ENCODE data around the gene PCGF1. TPM values are rescaled to one million over a fixed set of nuclear protein-coding genes. Genes with fewer than 3 reads are reported as not detected.
A peak's percentile ranks its signal among the peaks of the same experiment; 100 is the strongest.

The PCGF1 gene
- total and polyA plus RNA-seq, 2 of the 8 experiments (the other 6 are each of a cell fraction or from before 2014, with no cell fraction given) = 10.0 to 23.7 TPM

DNA sequence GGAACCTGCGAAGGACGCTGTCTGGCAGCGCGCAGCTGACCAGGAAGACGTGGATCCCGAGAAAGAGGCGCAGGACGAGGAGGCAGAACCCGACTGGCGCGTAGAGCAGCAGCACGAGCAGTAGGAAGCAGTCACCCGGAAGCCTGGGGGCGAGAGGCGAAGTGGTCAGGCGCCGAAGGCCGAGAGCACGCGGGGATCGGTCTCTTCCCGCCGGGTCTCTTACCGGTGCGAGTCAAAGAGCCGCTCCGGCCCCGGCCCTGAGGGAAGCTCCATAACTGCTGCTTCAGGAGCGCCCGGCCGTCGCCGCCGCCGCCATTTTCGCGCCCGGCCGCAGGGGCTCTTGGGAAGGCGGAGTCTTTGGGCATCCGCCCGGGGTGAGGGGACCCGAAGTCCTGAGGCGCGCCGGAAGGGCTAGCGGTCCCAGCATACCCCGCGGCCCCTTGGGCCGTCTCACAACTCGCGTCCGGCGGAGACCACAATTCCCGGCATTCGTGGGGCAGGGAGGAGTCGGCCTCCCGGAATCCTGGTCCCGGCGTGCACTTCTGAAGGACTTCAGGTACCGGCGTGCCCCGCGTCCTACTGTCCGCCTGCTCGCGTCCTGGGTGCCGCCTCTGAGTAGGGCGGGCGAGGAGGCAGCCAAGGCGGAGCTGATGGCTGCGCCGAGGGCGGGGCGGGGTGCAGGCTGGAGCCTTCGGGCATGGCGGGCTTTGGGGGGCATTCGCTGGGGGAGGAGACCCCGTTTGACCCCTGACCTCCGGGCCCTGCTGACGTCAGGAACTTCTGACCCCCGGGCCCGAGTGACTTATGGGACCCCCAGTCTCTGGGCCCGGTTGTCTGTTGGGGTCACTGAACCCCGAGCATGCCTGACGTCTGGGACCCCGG, 22.1 kb upstream of the PCGF1 start, which contains the start of the genes AUP1 and HTRA2:
TSS of gene AUP1 (minus strand) at position 350 of the 882 bp plus-strand sequence. CDS start at position 273, 77 bp downstream.
TSS of gene HTRA2 (plus strand) at position 577 of the 882 bp plus-strand sequence. CDS start at position 651, 74 bp downstream.
- H3K14ac ChIP-seq (ENCODE audit: insufficient read length) = no peak within 1 kb of the TSS
- peak within 1 kb of the TSS; percentile 93; the same call in 1 of the 2 replicates for H2AFZ ChIP-seq (ENCODE audit: low read length)
- H3K23me2 ChIP-seq (ENCODE audit: low read depth, low read length) = peaks cover 9% of the 10 kb centered on the region; the same call in 1 of the 2 replicates
- peak within 1 kb of the TSS; percentile 81 for H4K5ac ChIP-seq (ENCODE audit: insufficient read length, low read depth, low read length)
- peak within 1 kb of the TSS; percentile 89 to 95 (median 94) for H3K9ac ChIP-seq (replicated peaks in 1 of 4; ENCODE audit: extremely low read depth in 1 of 4, low read depth in 3 of 4, low read length in 3 of 4)
- no peak within 1 kb of the TSS for H3K23ac ChIP-seq (ENCODE audit: insufficient read length)
- peak within 1 kb of the TSS; percentile 85; the same call in 1 of the 2 replicates for H3K18ac ChIP-seq (ENCODE audit: extremely low read depth, low read length)
- no peak within 1 kb of the TSS; the same call in 1 of the 2 replicates for H2BK12ac ChIP-seq (ENCODE audit: low read depth, low read length)
- ChIA-PET CTCF (ENCODE audit: partially characterized antibody) (interaction anchor here (0.9 to 7.0 kb wide), 9 partner anchors 9 to 62 kb away, joined by 3 to 53 read pairs (median 4); partner anchors contain the start of genes CCDC142, MRPL53 and TTC31), POLR2A (ENCODE audit: partially characterized antibody) (interaction anchor here (0.8 to 5.9 kb wide), 21 partner anchors 9 to 102 kb away, joined by 3 to 73 read pairs (median 9); partner anchors contain the start of genes CCDC142, LBX2, LOXL3 and MRPL53)
- WGBS, 2 experiments (ENCODE audit: extremely low coverage in 1 of 2, insufficient coverage in 1 of 2, insufficient read length in 1 of 2, insufficient replicate concordance in 2 of 2, low coverage in 1 of 2, low lambda C conversion rate in 2 of 2, missing lambda C conversion rate in 1 of 2) = 1% methylated on average over 69 of the region's 87 CpGs; no CpG with 5 or more reads in 1 of the 2 experiments
- peak within 1 kb of the TSS; percentile 85 to 99 (median 92) for H3K4me3 ChIP-seq (ENCODE audit: extremely low read depth in 1 of 4, insufficient read depth in 2 of 4, low read depth in 3 of 4, low read length in 4 of 4)
- peak within 1 kb of the TSS; percentile 84 to 94 for H3K4me2 ChIP-seq (ENCODE audit: insufficient read depth in 1 of 2, low read depth in 2 of 2, low read length in 2 of 2)
- H3K4me1 ChIP-seq (replicated peaks in 1 of 4; ENCODE audit: control insufficient read depth in 3 of 4, insufficient read depth in 4 of 4, low read length in 3 of 4) = peaks cover 4 to 13% (median 6%) of the 10 kb centered on the region in 4 experiments; a peak in 6 of 7 replicates
- peak within 1 kb of the TSS; percentile 63; the same call in 1 of the 2 replicates for H2BK15ac ChIP-seq (ENCODE audit: low read length)
- H2BK5ac ChIP-seq (ENCODE audit: low read depth, low read length) = peak within 1 kb of the TSS; percentile 94
- peak within 1 kb of the TSS; percentile 90 for H3K27ac ChIP-seq (ENCODE audit: low read depth, low read length)
- H3K4ac ChIP-seq (replicated peaks; ENCODE audit: insufficient read length, low read depth, low read length) = peak within 1 kb of the TSS; percentile 87
- H3K9me3 ChIP-seq (ENCODE audit: insufficient read depth in 2 of 2, low read depth in 1 of 2, low read length in 1 of 2) = no peaks in the 10 kb centered on the region
- peak within 1 kb of the TSS; percentile 97 for H4K8ac ChIP-seq (ENCODE audit: extremely low read depth, insufficient read depth, low read length)
- peaks cover 10% of the 10 kb centered on the region for H3K79me1 ChIP-seq (ENCODE audit: low read depth, low read length)
- peak within 1 kb of the TSS; percentile 48 for H4K91ac ChIP-seq (replicated peaks; ENCODE audit: insufficient read length, low read length)
- no peak for FAIRE-seq
- H2BK120ac ChIP-seq (replicated peaks; ENCODE audit: low read depth, low read length) = no peak within 1 kb of the TSS
- H3K79me2 ChIP-seq (ENCODE audit: control insufficient read depth in 1 of 2, insufficient read depth in 2 of 2, low read length in 2 of 2) = peaks cover 0 to 18% of the 10 kb centered on the region in 2 experiments; a peak in 2 of 4 replicates
- no peak within 1 kb of the TSS for H2BK20ac ChIP-seq (ENCODE audit: low read length)
- H3K27me3 ChIP-seq (replicated peaks in 1 of 4; ENCODE audit: control insufficient read depth in 3 of 4, extremely low read depth in 1 of 4, insufficient read depth in 3 of 4, low read length in 3 of 4) = no peaks in the 10 kb centered on the region; a peak in 1 of 7 replicates
- peak; percentile 94 to 95 for DNase-seq (ENCODE audit: low read depth in 1 of 2, low spot score in 2 of 2)
- H3K56ac ChIP-seq (replicated peaks; ENCODE audit: insufficient read length, low read depth, low read length) = peak within 1 kb of the TSS; percentile 75
- peak within 1 kb of the TSS; percentile 61; the same call in 1 of the 2 replicates for H2AK5ac ChIP-seq (ENCODE audit: low read depth, low read length)
- H4K20me1 ChIP-seq (replicated peaks in 1 of 2; ENCODE audit: control insufficient read depth in 1 of 2, insufficient read depth in 2 of 2, low read length in 2 of 2) = peaks cover 3 to 6% of the 10 kb centered on the region in 2 experiments
- peaks cover 6 to 31% (median 25%) of the 10 kb centered on the region in 4 experiments; a peak in 7 of 8 replicates for H3K36me3 ChIP-seq (ENCODE audit: control insufficient read depth in 2 of 4, insufficient read depth in 4 of 4, low read length in 3 of 4)
- TF ChIP-seq RBBP5 (IDR thresholded peaks at IDR 0.05; ENCODE audit: borderline replicate concordance, low read depth, low read length) (peak; percentile 88; the same call in 1 of the 2 replicates), SUZ12 (IDR thresholded peaks at IDR 0.05; ENCODE audit: low read length) (no peak), PHF8 (conservative IDR thresholded peaks at IDR 0.05; ENCODE audit: low read depth, low read length) (peak; percentile 99), POLR2AphosphoS5 (IDR thresholded peaks at IDR 0.05; ENCODE audit: low read depth, low read length) (peak; percentile 30; the same call in 1 of the 2 replicates), NANOG (IDR thresholded peaks at IDR 0.05; ENCODE audit: insufficient read depth, low read depth, low read length, poor library complexity, severe bottlenecking) (peak; percentile 3), SIRT6 (IDR thresholded peaks at IDR 0.05; ENCODE audit: low read length) (no peak), BACH1 (IDR thresholded peaks at IDR 0.05; ENCODE audit: low read length) (0 out of 2 replicates have a peak, but pooled peaks have one; percentile 1)
- TF ChIP-seq, protein P1, sequence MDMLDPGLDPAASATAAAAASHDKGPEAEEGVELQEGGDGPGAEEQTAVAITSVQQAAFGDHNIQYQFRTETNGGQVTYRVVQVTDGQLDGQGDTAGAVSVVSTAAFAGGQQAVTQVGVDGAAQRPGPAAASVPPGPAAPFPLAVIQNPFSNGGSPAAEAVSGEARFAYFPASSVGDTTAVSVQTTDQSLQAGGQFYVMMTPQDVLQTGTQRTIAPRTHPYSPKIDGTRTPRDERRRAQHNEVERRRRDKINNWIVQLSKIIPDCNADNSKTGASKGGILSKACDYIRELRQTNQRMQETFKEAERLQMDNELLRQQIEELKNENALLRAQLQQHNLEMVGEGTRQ (IDR thresholded peaks at IDR 0.05; ENCODE audit: low read length) = no peak
